GM13976 (cell line): ENCODE measurements around the gene PCDH19.

ENCODE experiments used
- DNase-seq: peaks from one replicate; pipeline ENCODE4 v3.0.0; 2012; ENCODE audit warnings: low spot score
- CTCF ChIP-seq: IDR thresholded peaks from 2 replicates; pipeline ENCODE4 v1.5.1; 2012; ENCODE audit warnings: borderline replicate concordance, mild to moderate bottlenecking; ENCODE audit not compliant: insufficient read depth; ENCODE audit errors: extremely low read depth, missing control alignments, control extremely low read depth
- in situ Hi-C: fragments of 300-500 bp; cut with MboI; formaldehyde crosslinking; loops from one replicate; pipeline ENCODE4 v1.12.0; 2022; ENCODE audit warnings: low sequenced_read_pairs, mixed read lengths, inconsistent platforms; ENCODE audit not compliant: unreplicated experiment

Gene PCDH19

DNA sequence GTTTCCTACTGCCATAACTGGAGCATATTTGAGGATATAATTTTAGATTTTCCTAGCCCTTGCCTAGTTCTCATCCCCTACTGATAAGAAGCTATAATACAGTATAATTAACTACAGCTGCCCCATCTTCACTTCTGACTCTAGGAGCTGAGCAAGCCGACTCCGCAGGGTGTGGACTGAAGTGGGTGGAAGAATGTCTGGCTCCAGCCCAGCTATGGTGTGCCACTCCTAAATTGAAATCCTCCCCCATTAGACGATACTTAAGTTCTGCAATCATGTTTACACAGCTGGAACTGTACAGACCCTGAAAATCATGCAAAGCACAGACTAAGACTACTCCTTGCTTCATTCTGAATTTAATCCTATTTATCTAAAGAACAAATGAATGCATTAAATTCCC is 93.1 kb downstream of the PCDH19 start:
- DNase-seq, result no peak
- TF ChIP-seq CTCF, result no peak
- in situ Hi-C loops, result no loop called here

GRCh38 chrX:100315566-100315965 is 94.5 kb downstream of the PCDH19 start:
- no peak for DNase-seq
- TF ChIP-seq CTCF, result no peak
- in situ Hi-C loops, result no loop called here

DNA sequence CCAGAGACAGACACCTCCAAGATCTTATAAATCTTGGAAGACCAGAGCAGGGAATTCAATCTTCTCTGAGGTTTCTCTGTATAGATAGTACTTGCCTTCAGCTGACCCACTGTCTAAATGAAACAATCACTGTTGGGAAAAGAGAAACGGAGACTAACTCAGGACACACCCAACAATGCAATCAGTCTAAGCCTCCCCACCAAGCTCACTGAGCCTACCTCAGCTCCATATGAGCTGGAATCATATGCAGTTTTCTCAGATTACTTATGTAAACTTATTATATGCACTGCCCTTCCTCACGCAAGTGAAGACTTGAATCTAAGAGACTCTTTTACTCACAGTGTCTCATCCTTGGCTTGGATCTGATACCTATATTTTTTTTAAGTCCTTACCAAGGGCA is 110.5 kb downstream of the PCDH19 start:
- DNase-seq, result no peak
- TF ChIP-seq CTCF, result no peak
- in situ Hi-C loops, result no loop called here

DNA sequence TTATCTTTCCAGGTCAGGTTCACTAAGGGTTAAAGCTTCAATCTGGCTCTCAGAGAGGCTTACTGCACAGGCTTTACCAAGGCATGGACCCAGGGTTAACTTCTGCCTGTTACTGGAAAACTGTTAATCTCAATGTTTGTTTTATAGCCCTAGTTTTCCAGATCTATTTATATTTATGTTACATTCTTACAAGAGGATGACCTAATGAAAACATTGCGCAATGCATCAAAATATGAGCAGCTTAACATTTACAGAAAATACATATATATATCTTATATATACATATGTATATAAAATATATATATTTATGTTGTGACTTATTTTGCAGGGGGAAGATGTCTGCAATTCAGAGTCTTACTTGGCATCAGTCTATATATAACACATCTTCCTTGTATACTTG is 112.3 kb downstream of the PCDH19 start:
- TF ChIP-seq CTCF, result no peak
- DNase-seq, result no peak
- in situ Hi-C loops, result no loop called here

DNA sequence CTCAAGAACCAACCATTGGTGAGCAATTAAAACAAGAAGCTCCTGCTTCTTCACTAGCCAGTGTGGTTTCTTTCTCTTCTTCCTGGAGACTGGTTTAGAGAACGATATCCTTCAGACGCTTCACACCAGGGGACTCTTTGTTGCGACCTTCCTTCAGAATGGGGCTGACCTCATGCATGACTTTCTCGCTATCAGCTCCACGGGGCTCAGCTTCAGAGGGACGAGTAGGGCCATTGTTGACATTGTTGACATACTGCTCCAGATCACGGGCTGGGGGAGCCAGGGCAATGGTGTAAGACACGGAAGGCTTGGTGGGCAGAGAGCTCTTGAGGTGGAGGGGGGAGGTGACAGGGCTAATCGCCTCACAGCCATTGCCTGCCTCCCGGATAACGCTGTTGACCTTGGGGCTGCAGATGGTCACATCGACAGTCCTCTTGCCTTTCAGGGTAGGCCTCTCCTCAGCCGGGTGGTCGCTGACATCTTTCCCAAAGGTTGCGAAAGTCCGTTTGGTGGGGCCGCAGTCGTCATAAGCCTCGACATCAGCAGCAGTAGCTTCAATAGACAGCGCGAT is 113.8 kb downstream of the PCDH19 start:
- no peak for DNase-seq
- TF ChIP-seq CTCF, result no peak
- in situ Hi-C loops, result no loop called here

GRCh38 chrX:100294965-100295364 is 115.1 kb downstream of the PCDH19 start:
- no peak for DNase-seq
- in situ Hi-C loops, result no loop called here
- no peak for TF ChIP-seq CTCF
